Neural progenitor cell (in vitro differentiated cells): ENCODE data around the gene BBS1. TPM values are rescaled to one million over a fixed set of nuclear protein-coding genes. Genes with fewer than 3 reads are reported as not detected.

Source experiments
- DNase-seq: peaks from one replicate; pipeline ENCODE4 v3.0.0-alpha.2; 2016; ENCODE audit warnings: low spot score
- H2AFZ ChIP-seq: fragments of 200-600 bp; sonication (generic); replicated peaks from 2 replicates; pipeline ENCODE4 v1.6.1; 2016; ENCODE audit warnings: antibody characterized with exemption
- H3F3A ChIP-seq: fragments of 200-600 bp; sonication (generic); 2 replicates; pipeline ENCODE4 v1.6.1; 2016; ENCODE audit warnings: antibody characterized with exemption, low read depth
- H3K27ac ChIP-seq: fragments of 200-600 bp; sonication (generic); 2 replicates; pipeline ENCODE4 v1.5.1; 2016; ENCODE audit warnings: mild to moderate bottlenecking
- H3K27me3 ChIP-seq: fragments of 200-600 bp; sonication (generic); 2 replicates; pipeline ENCODE4 v1.6.1; 2016; ENCODE audit warnings: mild to moderate bottlenecking, moderate library complexity
- H3K36me3 ChIP-seq: fragments of 200-600 bp; sonication (generic); 2 replicates; pipeline ENCODE4 v1.5.1; 2016
- H3K4me1 ChIP-seq: fragments of 200-600 bp; sonication (generic); 2 replicates; pipeline ENCODE4 v1.6.1; 2016; ENCODE audit warnings: mixed run types
- H3K4me2 ChIP-seq: fragments of 200-600 bp; sonication (generic); 2 replicates; pipeline ENCODE4 v1.6.1; 2016
- H3K4me3 ChIP-seq: fragments of 200-600 bp; sonication (generic); 2 replicates; pipeline ENCODE4 v1.5.1; 2016
- H3K79me2 ChIP-seq: fragments of 200-600 bp; sonication (generic); 2 replicates; pipeline ENCODE4 v1.6.1; 2016; ENCODE audit warnings: low read depth
- H3K9ac ChIP-seq: fragments of 200-600 bp; sonication (generic); 2 replicates; pipeline ENCODE4 v1.6.1; 2016
- H3K9me3 ChIP-seq: fragments of 200-600 bp; sonication (generic); 2 replicates; pipeline ENCODE4 v1.5.1; 2016; ENCODE audit warnings: low read depth
- H4K20me1 ChIP-seq: fragments of 200-600 bp; sonication (generic); 2 replicates; pipeline ENCODE4 v1.6.1; 2016; ENCODE audit warnings: low read depth
- H3K27ac Mint-ChIP-seq: 3 replicates; pipeline ENCODE4 v1.8.0; 2021; ENCODE audit warnings: mixed read lengths
- H3K27me3 Mint-ChIP-seq: 2 replicates; pipeline ENCODE4 v1.8.0; 2022; ENCODE audit warnings: low read depth, mild to moderate bottlenecking, inconsistent platforms, moderate library complexity, mixed read lengths; ENCODE audit not compliant: insufficient read depth
- H3K36me3 Mint-ChIP-seq: 3 replicates; pipeline ENCODE4 v1.8.0; 2021; ENCODE audit warnings: mixed read lengths
- H3K4me1 Mint-ChIP-seq: 3 replicates; pipeline ENCODE4 v1.8.0; 2021; ENCODE audit warnings: mixed read lengths
- H3K4me3 Mint-ChIP-seq: 3 replicates; pipeline ENCODE4 v1.8.0; 2021; ENCODE audit warnings: mild to moderate bottlenecking, moderate library complexity, mixed read lengths
- H3K9me3 Mint-ChIP-seq: 3 replicates; pipeline ENCODE4 v1.8.0; 2020; ENCODE audit warnings: mixed read lengths
- CTCF ChIP-seq: fragments of 200-600 bp; sonication (generic); IDR thresholded peaks from 2 replicates; pipeline ENCODE4 v1.5.1; 2017; ENCODE audit warnings: antibody characterized with exemption, mild to moderate bottlenecking
- EZH2 ChIP-seq: fragments of 200-600 bp; sonication (generic); IDR thresholded peaks from 2 replicates; pipeline ENCODE4 v1.6.1; 2017; ENCODE audit warnings: antibody characterized with exemption, mild to moderate bottlenecking, moderate library complexity
- EZH2phosphoT487 ChIP-seq: fragments of 200-600 bp; sonication (generic); IDR thresholded peaks from 2 replicates; pipeline ENCODE4 v1.6.1; 2017; ENCODE audit warnings: antibody characterized with exemption
- total RNA-seq: library from RNA; depleted of rRNA; stranded (reverse); fragments of >200 nt; gene quantifications from 2 replicates; pipeline ENCODE4 v1.2.3, GENCODE V29; 2015; ENCODE audit warnings: low replicate concordance

BBS1 gene
- total RNA-seq, 1 donor from 2014 or later, result 42.0 TPM

GRCh38 chr11:66498506-66498905 is 11.9 kb upstream of the BBS1 start:
- no peaks in the 10 kb centered on the region for H3K36me3 ChIP-seq
- no peaks in the 10 kb centered on the region for H3K36me3 Mint-ChIP-seq

GRCh38 chr11:66505276-66505816 is 5.1 kb upstream of the BBS1 start:
- H3K9me3 ChIP-seq, result no peaks in the 10 kb centered on the region
- no peaks in the 10 kb centered on the region for H3K9me3 Mint-ChIP-seq
- H3K36me3 ChIP-seq, result no peaks in the 10 kb centered on the region
- H3K4me2 ChIP-seq, result no peak overlapping the region
- no peaks in the 10 kb centered on the region for H3F3A ChIP-seq
- no peaks in the 10 kb centered on the region for H3K27me3 ChIP-seq
- no peaks in the 10 kb centered on the region for H3K36me3 Mint-ChIP-seq
- H3K4me1 ChIP-seq, result peaks cover 3% of the 10 kb centered on the region
- H3K27me3 Mint-ChIP-seq, result peaks cover 2% of the 10 kb centered on the region
- no peak overlapping the region for H3K27ac Mint-ChIP-seq
- no peaks in the 10 kb centered on the region for H3K4me1 Mint-ChIP-seq
- no peak overlapping the region for H3K9ac ChIP-seq
- H3K79me2 ChIP-seq, result no peaks in the 10 kb centered on the region
- H3K4me3 Mint-ChIP-seq, result no peak overlapping the region
- TF ChIP-seq EZH2, result no peak
- no peak for TF ChIP-seq CTCF
- no peak for TF ChIP-seq EZH2phosphoT487
- no peak overlapping the region for H2AFZ ChIP-seq
- no peak overlapping the region for H3K4me3 ChIP-seq
- H3K27ac ChIP-seq, result no peak overlapping the region
- no peak for DNase-seq
- H4K20me1 ChIP-seq, result no peaks in the 10 kb centered on the region

More at GRCh38 chr11:66498506-66498905, 11.9 kb upstream of the BBS1 start:
- no peak overlapping the region for H3K4me3 Mint-ChIP-seq
- Histone ChIP-seq H3K9me3 (no peaks in the 10 kb centered on the region), H3K27me3 (no peaks in the 10 kb centered on the region), H2AFZ (no peak overlapping the region), H4K20me1 (no peaks in the 10 kb centered on the region), H3K4me1 (no peaks in the 10 kb centered on the region), H3K27ac (no peak overlapping the region), H3F3A (no peaks in the 10 kb centered on the region), H3K9ac (no peak overlapping the region), H3K4me2 (no peak overlapping the region), H3K79me2 (no peaks in the 10 kb centered on the region), H3K4me3 (no peak overlapping the region)
- H3K4me1 Mint-ChIP-seq, result no peaks in the 10 kb centered on the region
- no peaks in the 10 kb centered on the region for H3K27me3 Mint-ChIP-seq
- TF ChIP-seq CTCF (no peak), EZH2phosphoT487 (no peak), EZH2 (no peak)
- H3K27ac Mint-ChIP-seq, result no peak overlapping the region
- no peaks in the 10 kb centered on the region for H3K9me3 Mint-ChIP-seq
- no peak for DNase-seq

- H3K4me3 ChIP-seq, result no peak overlapping the region
- H3K27me3 Mint-ChIP-seq, result peaks cover 4% of the 10 kb centered on the region
- H3K79me2 ChIP-seq, result peaks cover 21% of the 10 kb centered on the region
- peak overlapping the region; percentile 13 for H3K4me3 Mint-ChIP-seq
- no peak for TF ChIP-seq EZH2
- TF ChIP-seq CTCF, result no peak
- TF ChIP-seq EZH2phosphoT487, result no peak
- no peaks in the 10 kb centered on the region for H4K20me1 ChIP-seq
- peaks cover 10% of the 10 kb centered on the region for H3K4me1 ChIP-seq
- no peaks in the 10 kb centered on the region for H3K36me3 ChIP-seq
- DNase-seq, result no peak
- no peak overlapping the region for H3K27ac ChIP-seq
- H3K9me3 ChIP-seq, result no peaks in the 10 kb centered on the region
- H3K4me1 Mint-ChIP-seq, result peaks cover 14% of the 10 kb centered on the region
- H3K4me2 ChIP-seq, result no peak overlapping the region
- H3K36me3 Mint-ChIP-seq, result peaks cover 2% of the 10 kb centered on the region
- H2AFZ ChIP-seq, result no peak overlapping the region
- no peaks in the 10 kb centered on the region for H3F3A ChIP-seq
- H3K27ac Mint-ChIP-seq, result no peak overlapping the region
- H3K9me3 Mint-ChIP-seq, result no peaks in the 10 kb centered on the region
- H3K27me3 ChIP-seq, result no peaks in the 10 kb centered on the region
- H3K9ac ChIP-seq, result no peak overlapping the region
Observed at GRCh38 chr11:66509131-66509561, 1.3 kb upstream of the BBS1 start.
